IPS-15b (cell line): Measurements from ENCODE around the gene SPDYE1.
"Not testable (repeated sequence)": the region's sequence is repeated elsewhere in the genome, so short reads cannot be mapped to it uniquely, and the experiment has no call there.

Source experiments
- H3K27me3 ChIP-seq: one replicate; pipeline ENCODE4 v1.6.1; 2013; ENCODE audit warnings: low read length; ENCODE audit not compliant: control insufficient read depth, insufficient read depth
- H3K36me3 ChIP-seq: one replicate; pipeline ENCODE4 v1.6.1; 2013; ENCODE audit warnings: low read length; ENCODE audit not compliant: control insufficient read depth, insufficient read depth
- H3K4me1 ChIP-seq: one replicate; pipeline ENCODE4 v1.6.1; 2013; ENCODE audit warnings: mild to moderate bottlenecking, low read length; ENCODE audit not compliant: control insufficient read depth, insufficient read depth
- H3K4me3 ChIP-seq: one replicate; pipeline ENCODE4 v1.5.1; 2013; ENCODE audit warnings: low read depth, low read length
- H3K9ac ChIP-seq: one replicate; pipeline ENCODE4 v1.6.1; 2013; ENCODE audit warnings: low read depth, mild to moderate bottlenecking, low read length
- H3K9me3 ChIP-seq: one replicate; pipeline ENCODE4 v1.6.1; 2013; ENCODE audit warnings: mild to moderate bottlenecking, low read length; ENCODE audit not compliant: control insufficient read depth, insufficient read depth

Gene SPDYE1

DNA sequence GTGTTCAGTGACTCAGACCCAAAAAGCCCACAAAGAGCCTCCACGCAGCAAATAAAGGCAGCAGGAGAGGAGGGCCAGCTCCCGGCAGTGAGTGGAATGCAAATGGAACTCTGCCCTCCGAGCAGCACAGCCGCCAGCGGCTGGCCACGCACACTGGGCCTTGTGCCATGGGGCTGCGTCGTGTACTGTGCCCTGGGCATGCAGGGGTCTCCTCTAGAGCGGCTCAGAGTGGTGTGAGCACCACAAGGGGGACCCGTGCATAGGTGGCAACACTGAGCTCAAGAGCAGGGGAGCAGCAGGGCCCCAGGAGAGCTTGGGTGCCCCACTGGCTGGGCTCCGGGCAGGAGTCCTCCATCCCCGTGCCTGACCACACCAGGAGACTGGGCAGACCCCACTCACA lies 17.4 kb downstream of the SPDYE1 start:
- H3K9me3 ChIP-seq, H3K4me3 ChIP-seq, H3K4me1 ChIP-seq, H3K27me3 ChIP-seq, H3K36me3 ChIP-seq, H3K9ac ChIP-seq: not testable (repeated sequence)

DNA sequence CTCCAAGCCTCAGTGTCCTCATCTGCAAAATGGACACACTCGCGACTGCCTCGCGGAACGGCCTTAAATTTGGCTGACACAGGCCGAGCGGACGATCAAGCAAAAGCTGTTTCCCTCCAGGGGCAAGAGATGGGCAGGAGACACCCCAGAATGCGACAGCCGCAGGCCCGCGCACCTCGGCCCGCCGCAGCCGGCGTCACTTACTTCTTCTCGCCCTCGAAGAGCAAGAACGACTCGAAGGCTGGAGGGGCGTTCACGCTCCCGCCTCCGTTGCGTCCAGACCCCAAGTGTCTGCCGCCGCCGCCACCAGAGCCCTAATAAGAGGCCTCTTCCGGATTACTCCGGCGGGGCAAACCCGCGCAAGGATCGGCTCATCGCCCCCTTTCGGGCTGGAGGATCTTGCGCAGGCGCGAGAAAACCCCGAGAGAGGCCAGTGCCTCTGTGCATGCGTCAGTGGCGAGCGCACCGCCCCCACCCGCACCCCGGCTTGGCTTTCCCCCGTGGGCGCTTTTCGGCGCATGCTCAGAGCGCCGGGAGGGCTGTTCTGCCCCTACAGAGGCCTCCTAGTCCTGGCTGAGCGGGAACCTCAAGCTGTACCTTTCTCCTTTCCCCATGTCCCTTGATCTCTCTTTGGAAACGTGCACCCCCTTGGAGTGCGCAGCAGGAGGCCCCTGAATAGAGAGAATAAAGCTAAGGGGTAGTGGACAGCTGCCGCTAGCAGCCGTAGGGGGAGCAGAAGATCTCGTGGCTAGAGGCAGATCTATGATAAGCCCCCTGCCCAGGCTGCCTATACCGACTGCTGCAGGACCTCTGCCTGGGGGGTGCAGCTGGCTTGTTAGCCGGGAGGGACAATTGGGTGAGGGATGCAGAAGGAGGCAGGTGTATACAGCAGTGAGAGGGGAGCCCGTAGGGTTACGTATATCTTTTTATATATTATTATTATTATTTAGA lies 21.4 kb downstream of the SPDYE1 start:
- H3K9me3 ChIP-seq, H3K9ac ChIP-seq, H3K4me1 ChIP-seq, H3K27me3 ChIP-seq, H3K36me3 ChIP-seq: not testable (repeated sequence)
- peak overlapping the region; percentile 79 for H3K4me3 ChIP-seq

DNA sequence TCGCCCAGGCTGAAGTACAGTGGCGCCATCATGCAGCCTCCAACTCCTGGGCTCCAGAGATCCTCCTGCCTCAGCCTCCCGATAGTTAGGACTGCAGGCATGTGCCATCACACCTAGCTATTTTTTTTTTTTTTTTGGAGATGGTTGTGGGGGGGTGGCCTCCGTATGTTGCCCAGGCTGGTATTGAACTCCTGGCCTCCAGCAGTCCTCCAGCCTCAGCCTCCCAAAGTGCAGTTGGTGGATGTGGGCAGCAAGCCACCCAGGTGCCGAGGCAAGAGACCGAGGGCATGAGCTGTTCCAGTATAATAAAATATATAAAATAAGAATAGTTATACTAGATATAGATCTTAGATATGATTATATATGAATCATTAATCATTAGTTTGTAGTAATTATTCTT lies 22.1 kb downstream of the SPDYE1 start:
- not testable (repeated sequence) for H3K9me3 ChIP-seq, H3K27me3 ChIP-seq, H3K4me3 ChIP-seq, H3K36me3 ChIP-seq, H3K4me1 ChIP-seq, H3K9ac ChIP-seq

DNA sequence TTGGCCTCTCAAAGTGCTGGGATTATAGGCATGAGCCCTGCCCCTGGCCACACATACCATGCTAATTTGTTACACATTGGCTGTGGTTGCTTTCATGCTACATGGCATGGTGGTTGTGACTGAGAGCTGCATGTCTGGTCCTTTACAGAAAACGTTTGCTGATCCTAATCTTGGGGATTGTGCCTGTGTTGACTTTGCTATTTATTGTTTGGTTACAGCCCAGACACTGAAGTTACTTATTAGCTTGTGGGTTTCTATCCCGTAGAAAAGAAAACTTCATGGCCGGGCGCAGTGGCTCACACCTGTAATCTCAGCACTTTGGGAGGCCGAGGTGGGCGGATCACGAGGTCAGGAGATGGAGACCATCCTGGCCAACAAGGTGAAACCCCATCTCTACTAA lies 24.4 kb downstream of the SPDYE1 start:
- H3K36me3 ChIP-seq, H3K9me3 ChIP-seq, H3K27me3 ChIP-seq, H3K9ac ChIP-seq, H3K4me1 ChIP-seq, H3K4me3 ChIP-seq: not testable (repeated sequence)

DNA sequence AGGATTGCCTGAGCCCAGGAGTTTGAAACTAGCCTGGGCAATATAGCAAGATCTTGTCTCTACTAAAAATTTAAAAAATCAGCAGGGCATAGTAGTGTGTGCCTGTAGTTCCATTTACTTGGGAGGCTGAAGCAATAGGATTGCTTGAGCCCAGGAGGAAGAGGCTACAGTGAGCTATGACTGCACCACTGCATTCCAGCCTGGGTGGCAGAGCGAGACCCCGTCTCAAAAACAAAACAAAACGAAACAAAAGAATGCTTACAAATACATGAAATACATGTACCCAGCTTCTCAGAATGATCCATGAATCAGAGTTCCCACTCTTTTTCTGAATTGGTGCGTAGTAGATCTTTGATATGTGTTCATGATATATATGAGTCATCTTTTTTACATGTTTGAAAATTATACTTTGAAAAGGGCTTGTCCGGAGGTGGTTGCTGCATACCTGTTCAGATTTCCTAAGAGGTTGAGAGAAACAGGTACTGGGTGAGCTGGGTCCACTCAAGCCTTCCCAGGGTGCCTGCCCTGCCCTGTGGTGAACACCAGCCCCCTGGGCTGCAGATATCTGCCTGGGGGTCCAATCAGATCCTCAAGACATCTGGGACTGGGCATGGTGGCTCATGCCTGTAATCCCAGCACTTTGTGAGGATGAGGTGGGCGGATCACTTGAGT lies 25.2 kb downstream of the SPDYE1 start:
- not testable (repeated sequence) for H3K9ac ChIP-seq, H3K4me3 ChIP-seq, H3K36me3 ChIP-seq, H3K9me3 ChIP-seq, H3K4me1 ChIP-seq, H3K27me3 ChIP-seq

DNA sequence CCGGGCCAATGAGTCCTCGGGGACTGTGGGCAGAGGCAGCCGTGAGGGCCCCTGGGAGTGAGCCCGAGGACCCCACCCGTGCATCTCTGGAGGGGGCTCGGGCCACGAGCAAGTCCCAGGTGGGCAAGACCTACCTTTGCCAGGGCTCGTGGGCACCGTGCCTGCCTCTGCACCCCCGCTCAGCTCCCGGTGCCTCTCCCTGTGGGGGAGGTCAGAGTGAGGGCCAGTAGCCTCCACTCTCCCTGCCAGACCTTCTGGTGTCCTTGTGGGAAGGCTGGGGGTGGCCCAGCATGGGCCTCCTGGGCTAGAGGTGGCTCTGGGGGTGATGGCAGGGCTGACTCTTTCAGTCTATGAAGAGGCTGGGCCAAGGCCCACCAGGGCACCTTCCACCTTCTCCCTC lies 31.7 kb downstream of the SPDYE1 start:
- H3K9ac ChIP-seq, H3K9me3 ChIP-seq, H3K4me1 ChIP-seq, H3K27me3 ChIP-seq, H3K36me3 ChIP-seq, H3K4me3 ChIP-seq: not testable (repeated sequence)

DNA sequence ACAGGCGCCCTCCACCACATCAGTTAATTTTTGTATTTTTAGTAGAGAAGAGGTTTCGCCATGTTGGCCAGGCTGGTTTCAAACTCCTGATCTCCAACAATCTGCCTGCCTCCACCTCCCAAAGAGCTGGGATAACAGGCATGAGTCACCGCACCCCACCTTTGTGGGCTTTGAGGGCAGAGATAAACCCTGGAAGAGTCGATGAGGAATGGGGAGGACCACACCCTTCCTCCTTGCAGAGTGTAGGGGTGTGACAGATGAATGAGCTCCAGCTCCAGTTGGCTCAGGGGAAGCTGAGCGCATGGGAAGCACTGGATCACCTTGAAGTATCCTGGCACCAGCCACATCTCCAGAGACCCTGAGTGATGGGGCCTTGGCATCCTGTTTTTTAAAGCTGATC lies 32.3 kb downstream of the SPDYE1 start:
- not testable (repeated sequence) for H3K27me3 ChIP-seq, H3K4me3 ChIP-seq, H3K36me3 ChIP-seq, H3K9me3 ChIP-seq, H3K9ac ChIP-seq, H3K4me1 ChIP-seq

DNA sequence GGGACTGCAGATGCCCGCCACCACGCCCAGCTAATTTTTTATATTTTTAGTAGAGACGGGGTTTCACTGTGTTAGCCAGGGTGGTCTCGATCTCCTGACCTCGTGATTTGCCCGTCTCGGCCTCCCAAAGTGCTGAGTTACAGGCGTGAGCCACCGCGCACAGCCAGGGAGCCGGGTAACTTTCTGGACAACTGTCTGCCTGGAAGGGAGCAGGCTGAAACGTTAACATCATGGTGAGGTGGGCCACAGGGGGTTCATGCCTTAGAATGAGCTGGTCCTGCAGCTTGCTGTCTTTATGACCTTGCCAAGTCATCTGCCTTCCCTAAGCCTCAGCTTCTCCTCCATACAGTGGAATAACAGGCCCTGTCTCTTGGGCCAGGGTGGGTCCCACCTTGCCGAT lies 33.6 kb downstream of the SPDYE1 start:
- not testable (repeated sequence) for H3K36me3 ChIP-seq, H3K9me3 ChIP-seq, H3K9ac ChIP-seq, H3K27me3 ChIP-seq, H3K4me1 ChIP-seq, H3K4me3 ChIP-seq

DNA sequence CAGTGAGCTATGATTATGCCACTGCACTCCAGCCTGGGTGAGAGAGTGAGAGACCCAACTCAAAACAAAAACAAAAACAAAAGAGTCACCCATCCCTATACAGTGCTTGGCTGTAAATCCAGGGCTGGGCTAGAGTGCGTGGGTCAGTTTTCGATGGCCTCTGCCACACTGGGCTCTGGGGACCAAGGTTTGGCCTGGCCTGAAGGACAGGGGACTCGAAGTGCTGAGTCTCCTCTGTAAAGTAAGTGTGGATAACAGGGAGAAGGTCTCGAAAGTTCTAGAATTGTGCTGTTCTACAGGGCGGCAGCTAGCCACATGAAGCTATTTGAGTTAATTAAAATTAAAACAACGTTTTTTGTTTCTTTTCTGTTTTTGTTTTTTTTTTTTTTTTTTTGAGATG lies 34.3 kb downstream of the SPDYE1 start:
- H3K4me3 ChIP-seq, H3K9me3 ChIP-seq, H3K36me3 ChIP-seq, H3K9ac ChIP-seq, H3K4me1 ChIP-seq, H3K27me3 ChIP-seq: not testable (repeated sequence)

DNA sequence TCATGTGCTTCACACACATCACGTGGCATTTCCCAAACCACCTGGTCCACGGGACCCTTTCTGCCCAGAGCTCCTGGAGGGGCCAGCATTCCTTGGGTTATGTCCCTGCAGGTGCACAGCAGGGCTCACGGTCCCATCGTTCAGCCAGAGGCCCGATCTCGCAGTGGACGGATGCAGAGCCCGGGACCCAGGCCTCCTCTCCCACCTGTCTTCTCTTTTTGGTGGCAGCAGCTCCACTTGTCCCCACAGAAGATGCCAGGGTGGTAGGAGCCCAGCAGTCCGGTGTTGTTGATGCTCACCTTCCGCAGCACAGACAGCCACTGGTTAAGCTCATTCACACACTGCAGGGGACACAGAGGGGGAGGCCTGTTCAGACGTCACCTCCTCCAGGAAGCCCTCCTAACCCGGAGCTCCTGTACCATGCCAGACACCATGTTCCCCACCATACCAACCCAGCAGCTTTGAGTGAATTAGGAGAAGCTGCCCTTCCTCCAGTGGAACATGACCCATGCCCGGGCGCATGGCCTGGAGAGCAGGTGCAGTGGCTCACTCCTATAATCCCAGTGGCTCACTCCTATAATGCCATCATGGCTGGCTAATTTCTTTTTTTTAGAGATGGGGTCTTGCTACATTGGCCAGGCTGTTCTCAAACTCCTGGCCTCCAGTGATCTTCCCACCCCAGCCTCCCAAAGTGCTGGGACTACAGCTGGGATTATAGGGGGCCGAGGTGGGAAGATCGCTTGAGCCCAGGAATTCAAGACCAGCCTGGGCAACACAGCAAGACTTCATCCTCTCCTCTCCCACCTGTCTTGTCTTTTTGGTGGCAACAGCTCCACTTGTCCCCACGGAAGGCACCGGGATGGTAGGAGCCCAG lies 36.5 kb downstream of the SPDYE1 start:
- not testable (repeated sequence) for H3K9me3 ChIP-seq, H3K4me1 ChIP-seq, H3K4me3 ChIP-seq, H3K9ac ChIP-seq, H3K36me3 ChIP-seq, H3K27me3 ChIP-seq

DNA sequence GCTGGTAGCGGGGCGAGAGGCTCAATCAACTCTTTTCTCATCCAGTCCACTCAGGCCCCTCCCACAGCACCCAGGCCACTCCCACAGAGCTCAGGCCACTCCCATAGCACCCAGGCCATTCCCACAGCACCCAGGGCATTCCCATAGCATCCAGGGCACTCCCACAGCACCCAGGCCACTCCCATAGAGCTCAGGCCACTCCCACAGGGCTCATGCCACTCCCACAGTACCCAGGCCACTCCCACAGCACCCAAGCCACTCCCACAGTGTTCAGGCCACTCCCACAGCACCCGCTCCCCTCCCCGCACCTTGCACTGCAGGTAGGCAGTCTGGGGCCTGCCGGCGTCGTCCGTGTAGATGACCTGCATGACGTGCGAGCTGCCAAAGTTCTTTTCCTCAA lies 38.7 kb downstream of the SPDYE1 start:
- H3K36me3 ChIP-seq, H3K4me1 ChIP-seq, H3K9ac ChIP-seq, H3K9me3 ChIP-seq, H3K27me3 ChIP-seq, H3K4me3 ChIP-seq: not testable (repeated sequence)

DNA sequence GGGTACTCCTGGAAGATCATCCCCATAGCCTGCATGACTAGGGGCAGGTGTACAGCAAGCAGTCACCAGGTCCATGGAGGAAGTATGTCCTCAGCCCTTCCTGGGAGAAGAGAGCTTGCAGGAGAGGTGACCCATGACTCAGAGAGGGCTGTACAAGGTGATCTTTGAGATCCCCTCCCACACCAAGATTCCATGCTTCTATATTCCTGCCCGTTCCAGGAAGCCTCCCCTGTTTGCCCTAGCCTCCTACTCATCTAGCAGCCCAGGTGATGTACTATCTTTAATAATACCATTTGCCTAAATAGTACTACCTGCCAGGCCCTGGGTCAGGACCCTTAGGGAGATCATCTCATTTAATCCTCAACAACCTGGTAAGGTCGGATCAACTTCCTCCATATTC lies 40.3 kb downstream of the SPDYE1 start:
- H3K4me3 ChIP-seq, H3K36me3 ChIP-seq, H3K4me1 ChIP-seq, H3K9me3 ChIP-seq, H3K9ac ChIP-seq, H3K27me3 ChIP-seq: not testable (repeated sequence)
